ENCODE measurements around the gene LIM2.

Gene LIM2

DNA sequence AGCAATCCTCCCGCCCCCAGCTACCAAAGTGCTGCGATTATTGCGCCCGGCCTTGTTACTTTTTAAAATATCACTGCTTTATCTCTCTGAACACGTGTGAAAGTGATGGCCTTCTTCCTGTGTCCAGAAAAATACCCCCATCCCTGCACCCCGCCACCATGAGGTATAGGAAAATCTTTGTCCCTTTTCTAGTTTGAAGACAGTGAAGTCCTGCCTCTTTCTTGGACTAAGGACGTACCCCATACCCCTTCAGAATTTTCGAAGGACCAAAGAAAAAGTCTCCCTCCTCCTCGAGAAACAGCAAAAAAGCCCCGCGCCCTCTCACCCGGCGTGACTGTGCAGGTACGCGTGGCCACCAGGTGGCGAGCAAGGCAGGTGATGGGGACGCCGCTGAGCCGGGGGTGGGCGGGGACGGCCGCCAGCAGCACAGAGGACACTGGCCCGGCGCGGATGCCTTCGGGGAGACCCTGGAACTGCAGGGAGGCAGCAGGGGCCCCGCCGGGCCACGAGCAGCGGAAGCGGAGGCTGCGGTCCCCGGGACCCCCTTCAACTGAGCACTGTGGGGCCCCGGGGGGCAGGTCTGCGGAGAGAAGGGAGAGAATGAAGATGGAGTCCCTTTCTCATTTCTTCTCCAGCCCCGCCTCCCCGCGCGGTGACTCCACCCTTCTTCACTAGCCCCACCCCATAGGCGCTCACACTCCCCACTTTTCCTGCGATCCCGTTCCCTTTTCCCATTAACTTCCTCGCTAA is 49.0 kb downstream of the LIM2 start:
- peak; percentile 68 for DNase-seq

DNA sequence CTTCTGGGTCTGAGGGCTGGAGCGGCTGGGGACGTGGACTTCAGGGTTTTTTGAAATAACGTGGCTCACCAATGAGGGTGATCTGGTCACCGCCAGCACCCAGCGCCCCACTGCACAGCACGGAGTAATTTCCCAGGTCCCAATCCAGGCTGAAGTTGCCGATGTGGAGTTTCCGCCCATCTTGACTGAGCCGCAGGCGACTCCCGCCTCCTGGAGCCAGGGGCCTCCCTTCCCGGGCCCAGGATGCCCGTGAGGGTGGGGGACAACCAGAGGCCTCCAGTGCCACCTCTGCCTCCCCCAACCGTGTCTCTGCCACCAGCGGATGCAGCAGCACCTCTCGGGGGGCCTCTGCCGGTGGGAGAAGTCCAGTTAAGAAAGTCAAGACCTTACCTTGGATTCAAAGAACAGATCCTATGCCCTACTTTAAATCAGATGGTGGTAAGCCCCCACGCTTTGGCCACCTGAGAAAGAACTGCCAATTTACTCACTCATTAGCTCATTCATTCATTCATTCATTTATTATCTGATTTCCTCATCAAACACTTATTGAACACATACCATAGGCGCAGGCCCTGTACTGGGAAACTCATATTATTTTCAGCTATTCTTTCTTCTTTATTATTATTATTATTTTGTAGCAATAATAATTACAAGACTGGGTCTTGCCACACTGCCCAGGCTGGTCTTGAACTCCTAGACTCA is 49.8 kb downstream of the LIM2 start:
- DNase-seq, result no peak

DNA sequence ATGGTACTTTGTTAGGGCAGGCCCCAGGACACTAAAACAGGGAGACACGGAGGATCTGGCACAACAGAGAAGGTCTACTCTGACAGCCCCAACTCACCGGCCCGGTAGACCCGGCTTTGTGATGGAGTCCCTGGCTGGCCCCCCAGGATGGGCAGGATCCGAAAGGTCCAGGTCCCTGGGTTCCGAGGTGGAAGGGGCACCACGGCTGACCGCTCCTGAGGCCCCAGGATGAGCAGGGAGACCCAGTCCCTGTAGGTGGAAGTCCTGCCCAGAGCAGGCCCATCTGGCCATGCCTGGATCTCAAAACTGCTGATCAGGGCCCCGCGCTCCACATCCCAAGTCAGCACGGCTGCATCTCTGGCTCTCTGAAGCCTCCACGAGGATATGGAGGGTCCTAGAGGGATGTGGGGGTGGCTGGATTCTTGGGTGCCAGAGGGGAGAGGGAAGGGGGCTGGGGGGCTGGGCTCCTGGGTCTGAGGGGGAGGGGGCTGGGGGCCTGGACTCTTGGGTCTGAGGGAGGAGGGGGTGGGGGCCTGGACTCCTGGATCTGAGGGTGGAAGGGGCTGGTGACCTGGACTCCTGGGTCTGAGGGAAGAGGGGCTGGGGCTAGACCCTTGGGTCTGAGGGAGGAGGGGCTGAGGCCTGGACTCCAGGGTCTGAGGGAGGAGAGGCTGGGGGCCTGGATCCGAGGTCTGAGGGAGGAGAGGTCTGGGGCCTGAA is 50.5 kb downstream of the LIM2 start:
- DNase-seq, result no peak

GRCh38 chr19:51333836-51334460 is 53.8 kb downstream of the LIM2 start:
- DNase-seq, result no peak

DNA sequence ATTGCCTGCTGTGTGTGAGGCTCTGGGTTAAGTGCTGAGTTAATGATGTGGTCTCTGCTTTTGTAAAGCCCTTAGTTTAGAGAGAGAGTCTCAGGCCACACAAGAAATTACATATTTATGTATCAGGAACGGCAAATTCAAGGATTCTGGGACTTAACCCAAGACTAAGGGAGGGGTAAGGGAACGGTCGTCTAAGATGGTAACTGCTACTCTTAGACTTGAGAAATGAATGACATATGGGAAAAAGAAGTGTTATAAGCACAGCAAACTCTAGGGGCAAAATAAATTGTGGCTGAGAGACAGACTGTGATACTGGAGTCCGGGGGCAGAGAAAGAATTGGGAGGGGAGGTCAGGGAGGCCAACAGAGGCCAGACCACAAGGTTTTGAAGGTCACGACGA is 56.1 kb downstream of the LIM2 start:
- DNase-seq, result no peak

DNA sequence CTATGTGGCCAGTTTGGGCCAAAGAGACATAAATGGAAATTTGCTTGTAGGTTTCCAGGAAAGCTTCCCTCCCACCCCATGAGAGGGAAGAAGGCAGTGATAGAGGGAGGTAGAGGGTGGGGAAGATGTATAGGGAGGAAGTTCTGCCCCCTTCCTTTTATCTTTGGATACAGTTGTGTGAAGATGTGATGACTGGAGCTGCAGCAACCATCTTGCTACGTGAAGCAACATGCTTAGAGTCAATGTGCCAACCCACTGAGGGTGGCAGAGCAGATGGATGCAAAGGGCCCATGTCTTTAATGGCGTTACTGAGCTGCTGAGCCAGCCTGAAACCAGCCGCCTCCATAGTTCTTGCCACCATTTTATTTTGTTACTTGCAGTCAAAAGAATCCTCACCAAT is 56.6 kb downstream of the LIM2 start:
- DNase-seq, result no peak

DNA sequence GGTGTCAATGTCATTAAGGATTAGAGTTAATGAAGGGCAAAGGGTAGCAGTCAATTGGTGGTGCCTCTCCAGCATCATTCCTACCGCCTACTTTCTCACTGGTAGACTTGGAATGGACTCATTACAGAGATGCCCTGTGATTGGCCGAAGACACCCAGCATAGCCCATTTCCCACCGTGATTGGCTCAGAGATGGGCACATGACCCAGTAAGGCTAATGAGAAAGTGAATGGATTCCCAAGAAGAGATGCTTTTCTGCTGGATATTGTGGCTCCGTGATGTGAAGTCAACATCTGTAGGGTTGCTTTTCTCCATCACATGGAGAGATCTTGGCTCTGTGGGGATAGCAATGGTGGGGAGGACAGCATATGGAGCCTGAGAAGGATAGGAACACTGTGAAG is 57.4 kb downstream of the LIM2 start:
- no peak for DNase-seq
